ENCODE results near the gene HSPA2. TPM values are rescaled to one million over a fixed set of nuclear protein-coding genes. Genes with fewer than 3 reads are reported as not detected.
"Not testable (repeated sequence)": the region's sequence is repeated elsewhere in the genome, so short reads cannot be mapped to it uniquely, and the experiment has no call there.

HSPA2 gene
- total and polyA plus RNA-seq, 4 donors, result 6.9 to 20.5 (median 11.4) TPM

DNA sequence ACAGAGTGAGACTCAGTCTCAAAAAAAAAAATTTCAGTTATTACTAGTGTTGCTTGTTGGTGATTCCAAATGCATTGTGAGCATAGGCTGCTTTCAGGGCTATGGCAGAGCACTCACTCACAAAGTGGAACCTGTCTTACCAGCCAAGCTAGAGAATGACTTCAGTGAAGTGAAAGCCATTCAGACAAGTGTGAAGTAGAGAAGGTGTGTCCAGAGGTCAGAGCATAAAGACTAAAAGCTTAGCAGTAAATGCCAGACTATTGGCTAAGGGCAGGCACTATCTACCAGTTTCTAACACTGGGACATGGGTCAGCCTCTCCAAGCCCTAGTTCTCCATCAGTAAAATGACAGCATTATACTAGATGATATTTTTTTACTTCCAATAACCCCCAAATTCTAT lies 21.9 kb downstream of the HSPA2 start:
- Histone ChIP-seq H3K4me3 (no peak overlapping the region), H3K9ac (ENCODE audit: insufficient read depth in 1 of 2, low read length in 2 of 2) (no peak overlapping the region), H3K4me1 (ENCODE audit: control insufficient read depth in 5 of 5, insufficient read depth in 5 of 5, low read length in 5 of 5) (peaks cover 0 to 4% (median 4%) of the 10 kb centered on the region in 5 donors), H3K36me3 (ENCODE audit: control insufficient read depth in 4 of 4, insufficient read depth in 4 of 4, low read length in 4 of 4) (no peaks in the 10 kb centered on the region), H3K27ac (ENCODE audit: low read depth in 1 of 2, low read length in 1 of 2) (no peak overlapping the region), H3K27me3 (ENCODE audit: control insufficient read depth in 3 of 3, insufficient read depth in 3 of 3, low read length in 2 of 3) (no peaks in the 10 kb centered on the region), H3K9me3 (ENCODE audit: control insufficient read depth in 4 of 4, insufficient read depth in 3 of 4, low read length in 3 of 4) (no peaks in the 10 kb centered on the region)
- ATAC-seq (ENCODE audit: insufficient read depth, low FRiP score), result no peak
- peak; percentile 16 to 73 (median 49) for DNase-seq
- TF ChIP-seq, protein P1, sequence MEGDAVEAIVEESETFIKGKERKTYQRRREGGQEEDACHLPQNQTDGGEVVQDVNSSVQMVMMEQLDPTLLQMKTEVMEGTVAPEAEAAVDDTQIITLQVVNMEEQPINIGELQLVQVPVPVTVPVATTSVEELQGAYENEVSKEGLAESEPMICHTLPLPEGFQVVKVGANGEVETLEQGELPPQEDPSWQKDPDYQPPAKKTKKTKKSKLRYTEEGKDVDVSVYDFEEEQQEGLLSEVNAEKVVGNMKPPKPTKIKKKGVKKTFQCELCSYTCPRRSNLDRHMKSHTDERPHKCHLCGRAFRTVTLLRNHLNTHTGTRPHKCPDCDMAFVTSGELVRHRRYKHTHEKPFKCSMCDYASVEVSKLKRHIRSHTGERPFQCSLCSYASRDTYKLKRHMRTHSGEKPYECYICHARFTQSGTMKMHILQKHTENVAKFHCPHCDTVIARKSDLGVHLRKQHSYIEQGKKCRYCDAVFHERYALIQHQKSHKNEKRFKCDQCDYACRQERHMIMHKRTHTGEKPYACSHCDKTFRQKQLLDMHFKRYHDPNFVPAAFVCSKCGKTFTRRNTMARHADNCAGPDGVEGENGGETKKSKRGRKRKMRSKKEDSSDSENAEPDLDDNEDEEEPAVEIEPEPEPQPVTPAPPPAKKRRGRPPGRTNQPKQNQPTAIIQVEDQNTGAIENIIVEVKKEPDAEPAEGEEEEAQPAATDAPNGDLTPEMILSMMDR (IDR thresholded peaks at IDR 0.05; ENCODE audit: control extremely low read depth, extremely low read depth), result no peak

DNA sequence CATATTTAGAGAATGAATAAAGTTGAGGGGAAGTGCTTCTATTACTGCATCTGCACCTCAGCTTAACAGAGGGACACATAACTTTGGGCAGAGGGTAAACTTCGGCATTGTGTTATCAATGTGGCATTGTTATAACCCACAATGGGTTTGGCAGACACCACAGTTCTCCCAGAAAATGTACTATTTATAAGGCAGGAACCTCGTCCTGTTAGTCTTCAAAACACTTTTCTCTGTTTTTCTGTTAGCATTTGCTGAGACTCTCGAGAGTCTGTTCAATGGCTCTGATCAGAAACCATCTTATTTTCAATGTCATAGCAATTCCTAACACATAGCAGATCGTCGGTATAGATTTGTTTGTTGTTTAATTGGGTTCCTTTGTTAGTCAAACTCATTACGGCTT lies 23.2 kb downstream of the HSPA2 start:
- 73 to 78% methylated on average over 6 of the region's 6 CpGs for WGBS, 2 donors
- Histone ChIP-seq H3K9me3 (ENCODE audit: control insufficient read depth in 4 of 4, insufficient read depth in 3 of 4, low read length in 3 of 4) (no peaks in the 10 kb centered on the region), H3K4me1 (ENCODE audit: control insufficient read depth in 5 of 5, insufficient read depth in 5 of 5, low read length in 5 of 5) (peaks cover 0 to 5% (median 4%) of the 10 kb centered on the region in 5 donors), H3K27me3 (ENCODE audit: control insufficient read depth in 3 of 3, insufficient read depth in 3 of 3, low read length in 2 of 3) (no peaks in the 10 kb centered on the region), H3K9ac (ENCODE audit: insufficient read depth in 1 of 2, low read length in 2 of 2) (no peak overlapping the region), H3K27ac (ENCODE audit: low read depth in 1 of 2, low read length in 1 of 2) (no peak overlapping the region), H3K36me3 (ENCODE audit: control insufficient read depth in 4 of 4, insufficient read depth in 4 of 4, low read length in 4 of 4) (no peaks in the 10 kb centered on the region), H3K4me3 (no peak overlapping the region)
- DNase-seq (no peak), ATAC-seq (ENCODE audit: insufficient read depth, low FRiP score) (no peak)
- TF ChIP-seq, protein P1 (IDR thresholded peaks at IDR 0.05; ENCODE audit: control extremely low read depth, extremely low read depth), result no peak

DNA sequence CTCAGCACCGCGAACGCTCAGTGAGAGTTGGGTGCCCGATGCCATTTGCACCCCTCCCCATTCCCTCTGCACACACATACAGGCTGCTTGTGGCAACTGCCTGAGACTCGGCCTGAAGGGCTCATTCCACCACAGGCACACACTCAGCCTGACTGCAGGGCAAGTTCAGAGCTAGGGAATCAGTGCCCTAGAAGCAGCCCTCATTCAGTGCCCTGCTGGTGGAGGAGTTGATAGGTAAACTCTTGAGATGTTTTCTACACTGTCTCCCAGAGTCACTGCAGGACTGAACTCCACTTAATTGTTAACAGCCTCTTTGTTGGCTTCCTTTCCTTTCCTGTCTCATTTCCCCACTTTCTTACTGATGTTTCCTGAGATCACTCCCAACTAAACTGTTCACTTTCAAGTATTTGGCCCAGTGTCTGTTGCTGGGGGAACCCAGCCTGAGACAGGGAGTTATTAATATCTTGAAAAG lies 26.1 kb downstream of the HSPA2 start:
- Histone ChIP-seq H3K27me3 (ENCODE audit: control insufficient read depth in 3 of 3, insufficient read depth in 3 of 3, low read length in 2 of 3) (no peaks in the 10 kb centered on the region), H3K27ac (ENCODE audit: low read depth in 1 of 2, low read length in 1 of 2) (no peak overlapping the region), H3K4me1 (ENCODE audit: control insufficient read depth in 5 of 5, insufficient read depth in 5 of 5, low read length in 5 of 5) (peaks cover 0 to 15% (median 3%) of the 10 kb centered on the region in 5 donors), H3K4me3 (no peak overlapping the region), H3K36me3 (ENCODE audit: control insufficient read depth in 4 of 4, insufficient read depth in 4 of 4, low read length in 4 of 4) (no peaks in the 10 kb centered on the region), H3K9me3 (ENCODE audit: control insufficient read depth in 4 of 4, insufficient read depth in 3 of 4, low read length in 3 of 4) (no peaks in the 10 kb centered on the region), H3K9ac (ENCODE audit: insufficient read depth in 1 of 2, low read length in 2 of 2) (no peak overlapping the region)
- peak; percentile 14 to 42 (median 37) for DNase-seq
- TF ChIP-seq, protein P1 (IDR thresholded peaks at IDR 0.05; ENCODE audit: control extremely low read depth, extremely low read depth), result no peak
- WGBS, 2 donors, result 42 to 47% methylated on average over 5 of the region's 5 CpGs
- no peak for ATAC-seq (ENCODE audit: insufficient read depth, low FRiP score)

DNA sequence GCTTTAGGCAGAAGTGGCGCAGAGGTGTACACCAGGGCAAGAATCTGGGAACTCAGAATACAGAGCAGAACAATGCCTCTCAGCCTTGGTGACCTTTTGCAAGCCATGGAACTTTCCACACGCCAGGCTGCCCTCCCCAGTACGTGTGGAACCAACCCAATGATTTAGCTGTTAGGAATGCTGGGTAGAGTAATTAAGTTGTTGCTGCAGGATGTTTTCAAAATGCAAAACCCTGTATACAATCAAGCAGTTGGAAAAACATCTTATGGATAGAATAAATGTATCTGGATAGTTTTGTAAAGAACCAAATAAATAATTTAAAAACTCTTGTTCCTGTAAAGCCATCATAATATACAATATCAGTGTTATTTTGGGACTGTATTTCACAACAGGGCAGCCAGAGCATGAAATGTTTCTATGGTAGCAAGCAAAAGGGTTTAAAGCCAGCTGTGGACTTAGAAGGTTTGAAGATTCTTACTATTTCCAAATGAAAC lies 28.6 kb downstream of the HSPA2 start:
- Histone ChIP-seq H3K27ac (ENCODE audit: low read depth in 1 of 2, low read length in 1 of 2) (no peak overlapping the region), H3K4me3 (no peak overlapping the region), H3K4me1 (ENCODE audit: control insufficient read depth in 5 of 5, insufficient read depth in 5 of 5, low read length in 5 of 5) (peaks cover 0 to 29% (median 3%) of the 10 kb centered on the region in 5 donors), H3K27me3 (ENCODE audit: control insufficient read depth in 3 of 3, insufficient read depth in 3 of 3, low read length in 2 of 3) (no peaks in the 10 kb centered on the region), H3K9ac (ENCODE audit: insufficient read depth in 1 of 2, low read length in 2 of 2) (no peak overlapping the region), H3K9me3 (ENCODE audit: control insufficient read depth in 4 of 4, insufficient read depth in 3 of 4, low read length in 3 of 4) (no peaks in the 10 kb centered on the region), H3K36me3 (ENCODE audit: control insufficient read depth in 4 of 4, insufficient read depth in 4 of 4, low read length in 4 of 4) (no peaks in the 10 kb centered on the region)
- 75 to 76% methylated on average over 3 of the region's 3 CpGs for WGBS, 2 donors
- peak; percentile 55 to 85 (median 83) for DNase-seq
- TF ChIP-seq, protein P1 (IDR thresholded peaks at IDR 0.05; ENCODE audit: control extremely low read depth, extremely low read depth), result no peak
- peak; percentile 42 for ATAC-seq (ENCODE audit: insufficient read depth, low FRiP score)

DNA sequence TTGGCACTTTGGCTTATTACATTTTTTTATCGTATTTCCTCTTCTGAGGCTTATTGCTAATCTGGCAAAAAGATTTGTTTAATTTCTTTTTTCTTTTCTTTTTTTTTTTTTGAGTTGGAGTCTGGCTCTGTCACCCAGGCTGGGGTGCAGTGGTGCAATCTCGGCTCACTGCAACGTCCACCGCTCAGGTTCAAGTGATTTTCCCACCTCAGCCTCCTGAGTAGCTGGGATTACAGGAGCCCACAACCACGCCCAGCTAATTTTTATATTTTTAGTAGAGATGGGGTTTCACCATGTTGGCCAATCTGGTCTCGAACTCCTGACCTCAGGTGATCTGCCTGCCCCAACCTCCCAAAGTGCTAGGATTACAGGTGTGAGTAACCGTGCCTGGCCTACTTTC lies 29.1 kb downstream of the HSPA2 start:
- not testable (repeated sequence) for H3K36me3 ChIP-seq (ENCODE audit: control insufficient read depth in 4 of 4, insufficient read depth in 4 of 4, low read length in 4 of 4); ATAC-seq (ENCODE audit: insufficient read depth, low FRiP score); H3K4me3 ChIP-seq; H3K27me3 ChIP-seq (ENCODE audit: control insufficient read depth in 3 of 3, insufficient read depth in 3 of 3, low read length in 2 of 3); H3K9ac ChIP-seq (ENCODE audit: insufficient read depth in 1 of 2, low read length in 2 of 2); DNase-seq; H3K9me3 ChIP-seq (ENCODE audit: control insufficient read depth in 4 of 4, insufficient read depth in 3 of 4, low read length in 3 of 4)
- Histone ChIP-seq H3K27ac (ENCODE audit: low read depth in 1 of 2, low read length in 1 of 2) (peak overlapping the region in 1 of 2 donors; percentile 16), H3K4me1 (ENCODE audit: control insufficient read depth in 5 of 5, insufficient read depth in 5 of 5, low read length in 5 of 5) (peaks cover 0 to 29% (median 3%) of the 10 kb centered on the region in 5 donors)
- WGBS, 2 donors, result 87 to 91% methylated on average over 7 of the region's 7 CpGs
